Right cardiac atrium (tissue), 5 donors: ENCODE measurements around the gene FHIT. TPM values are rescaled to one million over a fixed set of nuclear protein-coding genes. Genes with fewer than 3 reads are reported as not detected.

Experiments used
- ATAC-seq, 2 donors: fragments of 200-7000 bp; cut with Tn5 transposase; one replicate each; pipeline versions ENCODE4 v1.8.0 to v1.9.1; 2020; ENCODE audit warnings: moderate library complexity in 2 of 2, mild to moderate bottlenecking in 1 of 2
- DNase-seq, 3 donors: peaks; one replicate each; pipeline ENCODE4 v3.0.0-alpha.2; 2020
- H3K27ac ChIP-seq: one replicate; pipeline ENCODE4 v1.5.1; 2013; ENCODE audit warnings: mild to moderate bottlenecking, low read length, control low read depth, moderate library complexity
- H3K27me3 ChIP-seq: one replicate; pipeline ENCODE4 v1.6.1; 2013; ENCODE audit not compliant: control insufficient read depth, insufficient read depth
- H3K4me1 ChIP-seq: one replicate; pipeline ENCODE4 v1.6.1; 2013; ENCODE audit warnings: low read length; ENCODE audit not compliant: control insufficient read depth, insufficient read depth
- H3K4me3 ChIP-seq: one replicate; pipeline ENCODE4 v1.5.1; 2013; ENCODE audit warnings: low read length, control low read depth
- H3K9me3 ChIP-seq: one replicate; pipeline ENCODE4 v1.6.1; 2013; ENCODE audit warnings: low read length; ENCODE audit not compliant: control insufficient read depth
- WGBS: extraction: QIAGEN DNeasy Blood & Tissue Kit; methylation state at CpG from one replicate; pipeline ENCODE4 v1.1.7; 2013; 5-methylcytosine and 5-hydroxymethylcytosine counted together
- intact Hi-C, 4 donors: fragments of 100-400 bp; cut with DNase I; formaldehyde crosslinking; loops; one replicate each; pipeline versions ENCODE4 v1.11.0 to v1.14.0; 2022 to 2023
- polyA plus RNA-seq: library from polyadenylated mRNA; stranded (reverse); fragments of 200-250 nt; gene quantifications from one replicate; pipeline ENCODE4 v1.2.3, GENCODE V29; 2013
- total RNA-seq, 4 donors: library from RNA; stranded (reverse); fragmentation: NEBNext Ultra II Directional; extraction: Animal tissue kit (Norgen Biotek cat#: 25700); gene quantifications; one replicate each; pipeline ENCODE4 v1.2.1, GENCODE V29; 2021
- donor health status: healthy with polysubstance abuse.
- donor health status: DM: no; HTN: yes; CAD: no.
- donor health status: DM: no; HTN: no; CAD: no.
- donor health status: DM: no; HTN: yes; CAD: no; lungs with severe emphysema.
- donor health status: DM: yes; HTN: yes; CAD: no.

The FHIT gene
- total and polyA plus RNA-seq, 5 donors = 16.5 to 25.8 (median 21.4) TPM

DNA sequence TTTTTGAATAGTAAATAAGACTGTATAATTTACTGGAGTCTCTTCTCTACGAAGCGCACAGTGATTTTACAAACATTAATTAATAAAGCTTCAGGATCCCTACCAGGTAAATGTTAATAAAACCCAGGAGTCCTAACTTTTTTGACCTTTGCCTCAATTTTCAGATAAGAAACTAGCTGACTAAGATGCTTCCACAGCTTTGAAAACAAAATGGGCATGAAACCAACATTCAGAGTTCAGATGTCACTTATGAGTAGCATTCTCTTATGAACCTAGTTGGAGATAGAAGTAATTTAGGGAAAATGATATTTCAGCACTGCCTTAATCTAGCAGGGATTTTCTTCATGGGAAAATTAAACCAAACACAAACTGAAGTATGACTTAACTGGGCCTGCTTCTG, 13.0 kb upstream of the FHIT start:
- H3K4me1 ChIP-seq = no peaks in the 10 kb centered on the region
- ATAC-seq (no peak), DNase-seq (no peak)
- WGBS = 93% methylated on average over 2 of the region's 2 CpGs
- no peaks in the 10 kb centered on the region for H3K9me3 ChIP-seq
- H3K27ac ChIP-seq = no peak overlapping the region
- intact Hi-C loops = no loop called here
- no peak overlapping the region for H3K4me3 ChIP-seq
- no peaks in the 10 kb centered on the region for H3K27me3 ChIP-seq

DNA sequence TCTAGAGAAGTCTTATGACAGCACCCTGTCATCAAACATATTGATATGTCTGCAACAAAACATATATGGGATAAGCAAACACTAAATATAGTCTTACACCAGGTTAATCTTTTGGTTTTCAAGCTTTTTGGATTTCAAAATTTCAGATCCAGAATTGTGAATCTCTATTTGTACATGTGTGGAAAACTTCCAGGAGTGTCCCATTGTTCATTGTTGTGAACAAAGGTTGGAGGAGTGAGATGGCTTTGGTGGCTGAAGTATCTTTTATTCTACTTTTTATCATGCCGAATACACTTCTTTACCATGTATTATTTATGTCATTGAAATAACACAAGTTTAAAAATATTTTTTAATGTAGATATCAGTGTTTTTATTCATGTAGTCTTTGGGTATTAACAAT, 5.9 kb upstream of the FHIT start:
- Histone ChIP-seq H3K9me3 (no peaks in the 10 kb centered on the region), H3K4me3 (no peak overlapping the region), H3K4me1 (no peaks in the 10 kb centered on the region), H3K27ac (no peak overlapping the region), H3K27me3 (no peaks in the 10 kb centered on the region)
- intact Hi-C loops = no loop called here
- DNase-seq (no peak), ATAC-seq (no peak)
- 86% methylated on average over 1 of the region's 1 CpG for WGBS

DNA sequence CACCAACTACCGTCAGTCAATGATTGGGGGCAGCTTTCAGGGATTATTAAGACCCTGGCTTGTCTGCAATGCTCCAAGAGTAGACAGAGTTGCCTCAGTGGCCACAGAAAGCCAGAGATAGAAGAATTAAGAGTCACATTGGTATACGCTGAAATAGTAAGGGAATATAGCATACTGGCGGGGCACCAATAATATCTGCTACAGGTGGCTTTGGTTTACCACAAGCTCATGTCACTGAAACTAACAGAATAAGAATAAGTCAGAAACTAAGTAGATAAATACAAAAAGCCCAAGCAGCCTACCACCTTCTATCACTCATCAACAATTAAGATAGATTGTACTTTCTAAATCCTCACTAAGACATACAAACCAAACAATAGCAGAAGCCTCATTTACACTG, 2.5 kb upstream of the FHIT start:
- intact Hi-C loops = no loop called here
- Histone ChIP-seq H3K9me3 (no peaks in the 10 kb centered on the region), H3K4me1 (peaks cover 5% of the 10 kb centered on the region), H3K27ac (no peak overlapping the region), H3K27me3 (no peaks in the 10 kb centered on the region), H3K4me3 (no peak overlapping the region)
- no peak for ATAC-seq
- DNase-seq = no peak
- WGBS = 94% methylated on average over 3 of the region's 3 CpGs

DNA sequence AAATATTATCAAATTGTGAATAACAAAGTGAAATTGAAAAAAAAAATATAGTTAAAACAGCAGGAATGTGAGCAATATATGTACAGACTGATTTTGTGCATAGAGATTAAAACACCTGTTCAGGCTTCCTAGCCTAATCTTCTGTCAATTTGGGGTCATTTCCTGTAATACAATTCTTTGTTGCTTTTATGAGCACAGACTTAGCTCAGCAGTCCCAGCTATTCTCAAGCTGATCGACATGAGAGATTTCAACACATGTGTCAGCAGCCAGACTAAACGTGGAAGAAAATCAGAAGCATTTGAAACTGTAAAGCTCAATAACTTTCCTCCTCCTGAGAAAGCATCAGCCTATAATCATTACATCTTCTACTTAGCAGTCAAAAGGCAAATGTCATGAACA, 1.6 kb upstream of the FHIT start:
- peaks cover 5% of the 10 kb centered on the region for H3K4me1 ChIP-seq
- 19% methylated on average over 2 of the region's 2 CpGs for WGBS
- H3K27ac ChIP-seq = no peak overlapping the region
- DNase-seq = no peak
- ATAC-seq = no peak
- H3K27me3 ChIP-seq = no peaks in the 10 kb centered on the region
- H3K4me3 ChIP-seq = no peak overlapping the region
- H3K9me3 ChIP-seq = no peaks in the 10 kb centered on the region
- intact Hi-C loops = no loop called here

DNA sequence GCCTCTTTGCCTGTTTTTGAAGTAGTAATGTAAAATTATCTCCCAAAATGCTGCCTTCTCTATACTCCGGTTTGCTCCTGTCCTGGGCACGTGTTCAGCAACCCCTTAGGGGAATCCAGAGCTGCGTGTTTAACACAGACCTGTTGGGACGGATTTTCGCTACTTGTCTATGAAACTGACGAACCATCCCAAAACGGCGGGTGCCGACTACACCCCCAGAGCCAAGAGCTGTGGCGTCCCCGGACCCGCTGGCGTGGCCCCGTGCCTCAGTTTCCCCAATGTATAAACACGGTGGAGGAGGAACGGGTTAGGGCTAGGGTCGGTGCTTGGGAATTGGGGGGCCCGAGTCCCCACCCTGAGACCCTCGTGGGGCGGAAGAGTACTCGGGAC, 473 bp downstream of the FHIT start:
- no peaks in the 10 kb centered on the region for H3K9me3 ChIP-seq
- H3K27ac ChIP-seq = peak overlapping the region; percentile 46
- no peaks in the 10 kb centered on the region for H3K27me3 ChIP-seq
- H3K4me1 ChIP-seq = peaks cover 5% of the 10 kb centered on the region
- peak overlapping the region; percentile 71 for H3K4me3 ChIP-seq
- DNase-seq (peak; percentile 43 to 75 (median 57)), ATAC-seq (peak; percentile 32 to 45)
- intact Hi-C loops = no loop called here
- WGBS = 12% methylated on average over 21 of the region's 21 CpGs

DNA sequence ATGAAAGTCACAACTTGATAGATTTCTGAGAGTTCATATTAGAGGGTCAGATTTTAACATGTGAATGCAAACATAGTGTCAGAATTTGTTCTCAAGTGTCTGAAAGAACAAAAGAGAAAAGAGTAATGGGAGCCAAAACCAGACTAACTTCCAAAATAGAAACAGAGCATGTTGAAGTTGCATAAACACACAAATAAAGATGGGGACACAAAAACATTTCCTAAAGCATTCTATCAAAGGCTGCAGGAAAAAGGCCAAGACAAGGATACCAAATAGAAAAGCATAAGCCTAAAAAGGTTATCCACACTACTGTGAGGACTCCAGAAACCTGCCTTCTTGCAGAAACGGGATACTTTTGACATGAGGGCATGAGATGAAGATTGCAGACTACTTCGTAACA, 2.8 kb downstream of the FHIT start:
- Histone ChIP-seq H3K9me3 (no peaks in the 10 kb centered on the region), H3K4me3 (no peak overlapping the region), H3K27ac (no peak overlapping the region), H3K27me3 (no peaks in the 10 kb centered on the region), H3K4me1 (peaks cover 5% of the 10 kb centered on the region)
- WGBS = 63% methylated on average over 2 of the region's 2 CpGs
- DNase-seq (no peak), ATAC-seq (no peak)
- intact Hi-C loops = no loop called here

DNA sequence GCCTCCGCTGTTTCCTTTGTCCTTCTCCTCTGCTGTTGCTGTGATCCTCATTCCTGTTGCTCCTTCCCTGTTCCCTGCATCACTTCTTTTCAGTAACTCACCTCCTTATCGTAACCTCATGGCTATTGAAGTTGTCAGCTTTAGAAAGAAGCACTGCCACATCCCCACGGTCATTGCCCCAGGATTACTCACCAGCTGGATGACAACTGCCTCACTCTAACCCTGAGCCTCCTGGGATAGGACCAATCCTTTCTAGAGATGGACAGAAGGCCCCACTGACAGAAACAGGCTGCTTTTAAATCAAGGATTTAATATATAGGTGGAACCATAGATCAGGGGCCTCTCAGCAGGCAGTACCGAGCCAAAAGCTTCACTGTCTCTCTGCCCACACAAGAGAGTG, 4.1 kb downstream of the FHIT start:
- peaks cover 5% of the 10 kb centered on the region for H3K4me1 ChIP-seq
- no peaks in the 10 kb centered on the region for H3K9me3 ChIP-seq
- H3K27me3 ChIP-seq = no peaks in the 10 kb centered on the region
- H3K4me3 ChIP-seq = no peak overlapping the region
- intact Hi-C loops = no loop called here
- no peak for DNase-seq
- H3K27ac ChIP-seq = no peak overlapping the region
- WGBS = 70% methylated on average over 4 of the region's 4 CpGs
- no peak for ATAC-seq

GRCh38 chr3:61239871-61240270, 11.4 kb downstream of the FHIT start:
- ATAC-seq (peak; percentile 87 to 92), DNase-seq (peak; percentile 38 to 58 (median 50))
- H3K4me3 ChIP-seq = no peak overlapping the region
- intact Hi-C loops = no loop called here
- peak overlapping the region; percentile 13 for H3K27ac ChIP-seq
- H3K4me1 ChIP-seq = peaks cover 7% of the 10 kb centered on the region
- H3K27me3 ChIP-seq = no peaks in the 10 kb centered on the region
- no peaks in the 10 kb centered on the region for H3K9me3 ChIP-seq

GRCh38 chr3:61237858-61238257, 13.4 kb downstream of the FHIT start:
- intact Hi-C loops = no loop called here
- no peak for ATAC-seq
- 64% methylated on average over 1 of the region's 1 CpG for WGBS
- Histone ChIP-seq H3K4me1 (peaks cover 7% of the 10 kb centered on the region), H3K9me3 (no peaks in the 10 kb centered on the region), H3K27me3 (no peaks in the 10 kb centered on the region), H3K27ac (no peak overlapping the region), H3K4me3 (no peak overlapping the region)
- DNase-seq = no peak

GRCh38 chr3:61236556-61236955, 14.7 kb downstream of the FHIT start:
- intact Hi-C loops = no loop called here
- Histone ChIP-seq H3K4me3 (no peak overlapping the region), H3K4me1 (peaks cover 7% of the 10 kb centered on the region), H3K27ac (no peak overlapping the region), H3K27me3 (no peaks in the 10 kb centered on the region), H3K9me3 (no peaks in the 10 kb centered on the region)
- ATAC-seq (peak; percentile 84 to 88), DNase-seq (no peak)

DNA sequence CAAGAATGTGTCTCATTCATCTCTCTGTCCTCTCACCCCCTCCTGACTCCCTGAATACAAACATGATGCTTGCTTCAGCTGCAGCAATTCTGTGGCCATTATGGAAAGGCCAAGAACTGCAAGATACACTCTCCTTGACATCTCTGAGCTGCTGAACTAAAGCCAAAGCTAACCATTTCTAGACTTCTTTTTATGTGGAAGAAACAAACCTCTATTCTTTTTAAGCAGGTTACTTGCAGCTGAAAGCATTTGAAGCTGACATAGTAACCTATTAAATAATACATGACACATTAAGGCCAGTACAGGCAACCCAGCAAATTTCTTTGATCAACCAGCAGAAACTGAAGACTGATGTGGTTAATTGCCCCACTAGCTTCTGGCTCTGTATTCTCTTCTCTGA, 17.5 kb downstream of the FHIT start:
- DNase-seq = no peak
- Histone ChIP-seq H3K9me3 (no peaks in the 10 kb centered on the region), H3K27ac (no peak overlapping the region), H3K4me1 (no peaks in the 10 kb centered on the region), H3K27me3 (no peaks in the 10 kb centered on the region), H3K4me3 (no peak overlapping the region)
- ATAC-seq = no peak
- intact Hi-C loops = no loop called here

DNA sequence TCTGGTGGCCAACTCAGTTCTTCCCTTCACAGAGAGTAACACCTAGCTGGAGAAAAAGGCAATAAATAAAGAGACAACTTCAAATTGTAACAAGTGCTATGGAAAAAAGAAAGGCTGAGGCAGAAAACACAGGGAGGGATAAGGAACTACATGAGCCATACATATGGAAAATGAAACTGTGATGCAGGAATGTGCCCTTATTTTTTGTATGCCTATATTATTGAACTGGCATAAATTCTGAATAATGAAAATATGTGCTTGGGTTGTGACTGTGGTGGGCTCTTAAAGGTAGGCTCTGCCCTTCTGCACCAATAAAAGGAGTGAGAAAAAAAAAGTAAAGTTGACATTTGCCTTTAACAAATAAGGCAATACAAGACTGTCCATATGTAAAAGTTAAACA, 19.6 kb downstream of the FHIT start:
- Histone ChIP-seq H3K27ac (no peak overlapping the region), H3K9me3 (no peaks in the 10 kb centered on the region), H3K4me1 (no peaks in the 10 kb centered on the region), H3K4me3 (no peak overlapping the region), H3K27me3 (no peaks in the 10 kb centered on the region)
- intact Hi-C loops = no loop called here
- no peak for ATAC-seq
- no peak for DNase-seq
